GM21576 (cell line): ENCODE measurements around the gene SLIRP.
A peak's percentile ranks its signal among the peaks of the same experiment; 100 is the strongest.
"Not testable (repeated sequence)": the region's sequence is repeated elsewhere in the genome, so short reads cannot be mapped to it uniquely, and the experiment has no call there.

Experiments used
- ATAC-seq: cut with Tn5 transposase; IDR thresholded peaks from one replicate; pipeline ENCODE4 v1.9.1; 2021; ENCODE audit warnings: mild to moderate bottlenecking, moderate library complexity; ENCODE audit not compliant: unreplicated experiment

The SLIRP gene

GRCh38 chr14:77707724-77708408, at the start of gene SLIRP, which contains the start of gene ALKBH1:
Gene SLIRP (plus strand): TSS chr14:77708103. CDS start chr14:77708112, 9 bp downstream.
Gene ALKBH1 (minus strand): TSS chr14:77708023. CDS start chr14:77708004, 19 bp downstream.
- peak; percentile 92 for ATAC-seq

DNA sequence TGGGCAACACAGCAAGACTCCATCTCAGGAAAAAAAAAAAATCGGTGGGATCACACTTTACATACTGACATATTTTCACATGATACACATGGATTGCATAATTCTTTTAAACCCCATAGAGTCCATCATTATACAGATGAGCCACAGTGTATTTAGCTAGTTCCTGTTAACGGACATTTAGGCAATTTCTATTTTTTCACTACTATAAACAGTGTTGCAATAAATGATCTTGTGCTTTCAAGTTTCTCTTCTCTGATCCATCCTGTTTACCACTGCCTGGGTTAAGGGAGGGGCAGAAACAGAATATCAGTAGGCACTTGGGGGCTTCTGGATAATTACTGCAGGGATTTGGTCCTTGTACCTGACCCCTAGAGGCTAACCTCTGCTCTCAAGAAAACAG, 48.1 kb upstream of the SLIRP start:
- ATAC-seq, result no peak

- ATAC-seq, result no peak
These were observed 47.1 kb upstream of the SLIRP start for GRCh38 chr14:77660754-77661153.

DNA sequence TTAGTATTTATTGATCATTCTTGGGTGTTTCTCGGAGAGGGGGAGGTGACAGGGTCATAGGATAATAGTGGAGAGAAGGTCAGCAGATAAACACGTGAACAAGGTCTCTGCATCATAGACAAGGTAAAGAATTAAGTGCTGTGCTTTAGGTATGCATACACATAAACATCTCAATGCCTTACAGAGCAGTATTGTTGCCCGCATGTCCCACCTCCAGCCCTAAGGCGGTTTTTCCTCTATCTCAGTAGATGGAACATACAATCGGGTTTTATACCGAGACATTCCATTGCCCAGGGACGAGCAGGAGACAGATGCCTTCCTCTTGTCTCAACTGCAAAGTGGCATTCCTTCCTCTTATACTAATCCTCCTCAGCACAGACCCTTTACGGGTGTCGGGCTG, 46.3 kb upstream of the SLIRP start:
- not testable (repeated sequence) for ATAC-seq

GRCh38 chr14:77663293-77663692, 44.6 kb upstream of the SLIRP start:
- no peak for ATAC-seq

DNA sequence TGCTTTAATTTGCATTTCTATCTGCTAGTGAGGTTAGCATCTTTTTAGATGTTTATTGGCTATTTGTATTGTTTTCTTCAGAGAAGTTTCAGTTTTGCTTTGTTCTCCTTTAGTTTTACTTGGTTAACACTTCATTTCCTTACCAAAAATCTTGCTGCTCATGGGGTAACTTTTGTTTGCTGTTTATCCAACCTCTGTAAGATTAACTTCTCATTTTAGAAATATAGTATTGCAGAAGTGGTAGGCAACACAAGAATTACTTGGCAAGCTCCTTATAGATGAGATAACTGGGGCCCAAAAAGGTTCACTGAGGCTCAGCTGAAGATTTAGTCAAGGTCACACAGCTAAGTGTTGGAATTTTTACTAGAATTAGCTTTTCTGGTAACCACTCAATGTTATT, 40.6 kb upstream of the SLIRP start:
- no peak for ATAC-seq

DNA sequence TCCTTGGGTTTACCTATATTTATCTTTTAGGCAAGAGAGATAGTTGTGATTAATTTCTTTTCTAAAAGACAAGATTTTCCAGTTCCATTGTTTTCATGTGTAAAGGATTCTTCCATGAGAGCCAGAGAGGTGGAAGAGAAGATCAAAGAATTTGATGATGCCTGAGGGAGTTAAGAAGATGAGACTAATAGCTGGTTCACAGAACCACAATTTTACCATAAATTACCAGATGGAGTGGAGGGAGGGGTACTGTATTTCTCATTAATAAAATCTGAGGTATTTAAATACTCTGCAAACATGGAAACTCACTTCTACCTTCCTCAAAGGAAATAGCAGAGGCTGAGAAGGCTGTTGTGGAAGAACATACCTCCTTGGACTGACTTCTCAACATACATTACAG, 34.7 kb upstream of the SLIRP start:
- ATAC-seq, result no peak

- no peak for ATAC-seq
These were observed 33.0 kb upstream of the SLIRP start for GRCh38 chr14:77674931-77675330.

DNA sequence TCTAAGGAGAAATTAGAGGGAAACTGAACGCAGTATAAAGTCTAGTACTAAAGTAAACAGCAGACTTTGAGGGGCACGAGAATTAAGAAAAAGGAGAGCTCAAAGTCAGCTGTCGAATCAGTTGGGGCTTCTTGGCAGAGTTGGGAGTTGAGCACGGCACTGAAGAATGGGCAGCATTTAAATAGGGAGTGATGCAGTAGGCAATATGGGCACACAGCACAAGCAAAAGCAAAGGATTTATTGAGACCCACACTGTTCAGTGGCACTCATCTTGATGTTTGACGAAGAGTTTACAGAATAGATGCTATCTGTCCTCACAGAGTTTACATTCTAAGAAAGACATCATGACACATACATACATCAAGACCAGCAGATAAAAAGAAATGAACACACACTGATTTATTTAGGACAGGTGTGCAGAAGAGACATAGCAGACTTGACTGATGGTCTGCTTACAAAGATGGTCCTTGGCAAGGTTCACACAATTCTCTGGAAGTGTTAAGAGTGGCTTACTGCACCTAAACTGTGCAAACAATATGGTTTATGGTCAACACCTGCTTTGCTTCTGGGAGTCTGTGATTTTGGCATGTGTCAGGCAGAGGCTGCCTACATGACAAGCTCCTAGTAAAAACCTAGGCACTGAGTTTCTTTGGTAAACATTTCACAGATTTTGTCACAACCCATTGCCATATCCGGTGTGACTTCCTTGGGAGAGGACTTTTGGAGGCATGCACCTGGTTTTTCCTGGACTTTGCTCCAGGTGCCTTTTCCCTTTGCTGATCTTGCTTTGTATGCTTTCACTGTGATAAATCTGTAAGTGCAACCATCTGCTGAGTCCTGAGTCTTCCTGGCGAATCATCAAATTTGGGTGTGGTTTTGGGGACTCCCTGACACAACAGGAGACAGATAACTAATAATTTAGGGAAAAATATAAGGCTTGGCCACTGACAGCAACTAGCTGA, 26.4 kb upstream of the SLIRP start:
- no peak for ATAC-seq

DNA sequence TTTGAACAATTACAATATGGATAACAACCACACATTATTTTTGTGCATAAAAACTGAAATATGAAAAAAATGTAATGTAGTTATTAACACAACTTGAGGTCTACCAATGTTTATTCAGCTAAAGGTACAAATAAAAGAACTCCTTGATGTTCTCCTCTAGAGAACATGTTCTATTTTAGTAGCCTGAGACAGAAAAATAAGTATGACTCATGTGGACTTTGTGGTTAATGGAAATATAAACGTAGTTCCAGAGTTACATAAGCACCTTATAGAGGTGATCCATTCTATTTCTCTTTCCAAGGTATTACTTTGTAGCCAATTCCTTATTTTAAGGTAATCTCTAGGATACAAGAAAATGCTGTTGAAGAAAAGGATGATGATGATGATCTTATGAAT, 25.7 kb upstream of the SLIRP start:
- ATAC-seq, result no peak

DNA sequence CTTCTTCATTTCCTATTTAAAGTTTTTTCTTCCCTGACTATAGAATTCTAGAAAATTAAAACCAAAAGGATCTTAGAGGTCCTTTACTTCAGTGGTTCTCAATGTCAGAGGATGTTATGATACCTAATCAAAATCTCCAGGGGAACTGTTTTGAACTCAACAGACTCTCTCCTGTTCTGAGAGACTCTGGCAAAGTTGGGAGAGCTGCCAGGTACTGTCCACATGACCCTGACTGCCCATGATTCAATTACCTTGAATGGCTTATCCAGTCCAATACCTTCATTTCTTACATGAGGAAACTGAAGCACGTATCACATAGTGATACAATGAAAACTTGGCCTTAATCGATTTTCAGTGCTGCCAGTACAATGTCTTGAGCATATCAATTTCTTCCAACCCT, 16.6 kb upstream of the SLIRP start:
- no peak for ATAC-seq

GRCh38 chr14:77707355-77707723, 564 bp upstream of the SLIRP start:
- peak; percentile 23 for ATAC-seq

- no peak for ATAC-seq
These were observed 846 bp downstream of the SLIRP start for GRCh38 chr14:77708749-77709148.

DNA sequence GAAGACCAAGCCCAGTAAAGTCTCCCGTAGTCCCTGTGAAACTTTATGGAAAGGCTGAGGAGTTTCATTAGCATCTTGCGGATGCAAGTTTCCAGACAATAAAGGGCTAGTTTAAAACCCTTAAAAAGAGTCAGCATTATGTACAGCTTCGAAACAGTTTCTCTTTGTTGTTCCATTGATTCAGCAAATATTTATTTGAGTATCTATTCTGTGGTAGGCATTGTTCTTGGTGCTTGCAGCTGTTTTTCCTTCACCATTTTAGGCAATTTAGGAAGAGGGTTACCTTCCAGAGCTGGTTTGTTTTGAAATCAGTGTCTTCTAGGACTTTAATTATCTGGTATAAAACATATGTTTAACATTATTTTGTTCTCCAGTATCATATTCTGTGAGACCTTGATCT, 1.5 kb downstream of the SLIRP start:
- ATAC-seq, result no peak

GRCh38 chr14:77710364-77710763, 2.5 kb downstream of the SLIRP start:
- no peak for ATAC-seq

GRCh38 chr14:77714926-77715325, 7.0 kb downstream of the SLIRP start:
- ATAC-seq, result no peak

- ATAC-seq, result no peak
These were observed 9.9 kb downstream of the SLIRP start for GRCh38 chr14:77717608-77718305.

DNA sequence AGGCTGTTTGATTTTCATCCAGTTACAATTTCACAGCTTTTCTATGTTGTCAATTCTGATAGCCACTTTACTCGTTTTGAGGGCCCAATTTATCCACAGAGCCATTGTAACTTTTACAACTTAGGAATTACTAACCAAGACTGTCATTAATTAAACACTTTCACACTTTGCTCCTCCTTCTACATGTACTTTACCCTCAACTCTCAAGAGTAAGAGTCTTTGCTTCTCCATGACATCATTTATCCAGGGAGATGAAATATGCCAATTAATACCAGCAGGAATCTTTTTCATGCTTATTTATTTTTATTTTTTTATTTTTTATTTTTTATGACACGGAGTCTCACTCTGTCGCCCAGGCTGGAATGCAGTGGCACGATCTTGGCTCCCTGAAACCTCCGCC, 13.5 kb downstream of the SLIRP start:
- ATAC-seq, result no peak

DNA sequence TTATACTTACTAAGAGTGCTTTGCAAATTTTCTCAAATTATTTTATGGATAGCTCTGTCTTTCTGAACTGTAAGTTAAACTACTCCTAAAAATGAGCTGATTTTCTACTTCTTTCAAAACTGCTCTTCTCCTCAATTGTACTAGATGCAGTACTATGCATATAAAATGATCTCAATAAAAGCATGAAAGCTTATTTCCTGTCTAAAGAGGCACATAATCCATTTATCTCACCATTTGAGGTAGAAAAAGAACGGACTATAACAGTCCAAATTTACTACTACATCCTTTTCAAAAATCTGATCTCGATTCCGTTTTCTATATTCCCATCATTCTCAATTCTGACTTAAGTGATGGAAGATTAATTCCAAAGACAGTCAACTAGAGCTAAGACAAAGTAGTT, 14.4 kb downstream of the SLIRP start:
- ATAC-seq, result no peak

DNA sequence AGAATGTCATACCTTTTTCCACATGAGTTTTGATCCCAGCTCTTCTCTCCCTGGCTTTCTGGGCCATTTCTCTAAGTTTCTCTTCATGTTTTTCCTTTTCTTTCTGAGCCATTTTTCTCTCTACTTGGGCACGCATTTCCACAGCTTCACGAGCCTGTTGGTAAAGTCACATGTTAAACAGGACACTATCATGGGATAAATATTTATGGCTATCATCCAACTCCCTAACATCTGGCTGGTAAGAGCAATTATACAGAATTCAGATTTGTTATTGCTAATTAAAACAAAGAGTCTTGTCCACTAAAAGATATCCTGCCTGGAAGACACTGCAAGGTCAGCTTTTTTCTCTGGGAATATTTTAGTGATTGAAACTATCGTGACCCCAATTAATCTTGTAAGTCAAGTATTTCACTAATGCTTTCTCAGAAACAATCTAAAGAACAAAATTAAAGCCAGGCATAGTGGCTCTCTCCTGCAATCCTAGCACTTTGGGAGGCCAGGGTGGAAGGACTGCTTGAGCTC, 23.1 kb downstream of the SLIRP start:
- ATAC-seq, result no peak

- no peak for ATAC-seq
These were observed 30.8 kb downstream of the SLIRP start for GRCh38 chr14:77738559-77739250.
